K562 (cell line): ENCODE results near the gene SLC8A1. TPM values are rescaled to one million over a fixed set of nuclear protein-coding genes. Genes with fewer than 3 reads are reported as not detected.

ENCODE experiments used
- ATAC-seq: fragments of 200-7000 bp; cut with Tn5 transposase; 3 replicates; pipeline ENCODE4 v1.9.1; 2020; ENCODE audit warnings: moderate library complexity
- BruUV-seq: library from RNA; stranded (reverse); fragments of 400-500 nt; replicated peaks from 2 replicates; lab custom pipeline; 2021; lab: Mats Ljungman, UMichigan
- CTCF ChIA-PET: fragments of 300-600 bp; formaldehyde crosslinking; extraction: SDS; loops from one replicate; lab custom pipeline; 2021; ENCODE audit warnings: low intra/inter-chr PET ratio; lab: Yijun Ruan, JAX
- POLR2A ChIA-PET: fragments of 300-600, 350-650 bp; sonication (Branson Sonifier 250); formaldehyde crosslinking; extraction: SDS; loops from one replicate; lab custom pipeline; 2021; ENCODE audit warnings: antibody characterized with exemption, inconsistent platforms; lab: Yijun Ruan, JAX
- DNase-seq, 4 experiments: peaks; one replicate each; pipeline versions ENCODE4 v3.0.0 to v3.0.0-alpha.2; 2011 to 2018; ENCODE audit warnings: low spot score in 3 of 4, mixed read lengths in 3 of 4; ENCODE audit errors: extremely low read depth in 1 of 4
- FAIRE-seq: peaks from 2 replicates; lab custom pipeline; 2011; peaks lifted over from hg19 to GRCh38; lab: Jason Lieb, UNC
- H2AFZ ChIP-seq: 2 replicates; pipeline ENCODE4 v1.6.0; 2011; ENCODE audit warnings: low read depth, low read length, control low read depth, inconsistent platforms
- H3K27ac ChIP-seq: fragments of 200-600 bp; 3 replicates; pipeline ENCODE4 v1.8.0; 2011; ENCODE audit warnings: low read depth, mild to moderate bottlenecking, control low read depth, inconsistent platforms, low read length, moderate library complexity, mixed read lengths; ENCODE audit errors: extremely low read depth
- H3K27me3 ChIP-seq, 2 experiments: fragments of 300-600 bp in 1 of 2; 2 replicates in 1 of 2; 3 replicates in 1 of 2; pipeline versions ENCODE4 v1.6.0 to v1.8.0; 2011; ENCODE audit warnings: inconsistent platforms in 2 of 2, low read length in 2 of 2, mild to moderate bottlenecking in 1 of 2, mixed read lengths in 1 of 2, moderate library complexity in 1 of 2; ENCODE audit not compliant: control insufficient read depth in 2 of 2, insufficient read depth in 2 of 2
- H3K36me3 ChIP-seq: fragments of 300-600 bp; 3 replicates; pipeline ENCODE4 v1.8.0; 2011; ENCODE audit warnings: mild to moderate bottlenecking, low read length, inconsistent platforms; ENCODE audit not compliant: control insufficient read depth, insufficient read depth
- H3K4me1 ChIP-seq, 2 experiments: fragments of 200-600 bp in 1 of 2; replicated peaks in 1 of 2; 2 replicates in 1 of 2; 3 replicates in 1 of 2; pipeline versions ENCODE4 v1.5.1 to v1.8.0; 2011; ENCODE audit warnings: inconsistent platforms in 2 of 2, low read length in 2 of 2, mild to moderate bottlenecking in 1 of 2, mixed read lengths in 1 of 2, moderate library complexity in 1 of 2; ENCODE audit not compliant: control insufficient read depth in 2 of 2, insufficient read depth in 2 of 2
- H3K4me2 ChIP-seq: 2 replicates; pipeline ENCODE4 v1.6.1; 2011; ENCODE audit warnings: low read length, control low read depth, inconsistent platforms, mixed read lengths; ENCODE audit not compliant: insufficient read depth
- H3K4me3 ChIP-seq: fragments of 200-600 bp; sonication (generic), shearing (Covaris generic); 2 replicates; pipeline ENCODE4 v1.5.1; 2016; ENCODE audit warnings: control low read depth, inconsistent platforms
- H3K79me2 ChIP-seq: fragments of 200-600 bp; 3 replicates; pipeline ENCODE4 v1.8.0; 2011; ENCODE audit warnings: low read length, inconsistent platforms; ENCODE audit not compliant: control insufficient read depth, insufficient read depth
- H3K9ac ChIP-seq, 2 experiments: 2 replicates each; pipeline versions ENCODE4 v1.6.0 to v1.6.1; 2011; ENCODE audit warnings: low read depth in 2 of 2, low read length in 2 of 2, control low read depth in 1 of 2, inconsistent platforms in 1 of 2, mild to moderate bottlenecking in 1 of 2, mixed read lengths in 1 of 2; ENCODE audit not compliant: insufficient read depth in 1 of 2
- H3K9me1 ChIP-seq: one replicate; pipeline ENCODE4 v1.6.0; 2011; ENCODE audit warnings: inconsistent platforms, mild to moderate bottlenecking, low read length, moderate library complexity; ENCODE audit not compliant: control insufficient read depth, insufficient read depth
- H3K9me3 ChIP-seq: replicated peaks from 2 replicates; pipeline ENCODE4 v1.5.1; 2011; ENCODE audit warnings: low read depth, low read length, inconsistent platforms; ENCODE audit not compliant: control insufficient read depth, insufficient read depth
- H4K20me1 ChIP-seq: replicated peaks from 2 replicates; pipeline ENCODE4 v1.6.1; 2011; ENCODE audit warnings: low read length, inconsistent platforms, mixed read lengths; ENCODE audit not compliant: control insufficient read depth, insufficient read depth
- CBFA2T3 ChIP-seq: fragments of 450-650 bp; IDR thresholded peaks from 2 replicates; pipeline ENCODE4 v1.6.1; 2017
- CBX1 ChIP-seq: sonication (generic); IDR thresholded peaks from 2 replicates; pipeline ENCODE4 v1.6.1; 2016; ENCODE audit warnings: antibody characterized with exemption, low read depth, mild to moderate bottlenecking
- CBX5 ChIP-seq: IDR thresholded peaks from 2 replicates; pipeline ENCODE4 v1.6.1; 2014; ENCODE audit warnings: low read depth, borderline replicate concordance
- DDX20 ChIP-seq: fragments of 450-650 bp; IDR thresholded peaks from 2 replicates; pipeline ENCODE4 v1.6.1; 2016; ENCODE audit warnings: missing genetic modification characterization, low read depth, mild to moderate bottlenecking, missing compliant biosample characterization, moderate library complexity
- EGR1 ChIP-seq: fragments of 450-650 bp; conservative IDR thresholded peaks from 2 replicates; pipeline ENCODE4 v1.6.1; 2017; ENCODE audit warnings: mild to moderate bottlenecking
- MGA ChIP-seq: fragments of 450-650 bp; IDR thresholded peaks from 2 replicates; pipeline ENCODE4 v1.6.1; 2016; ENCODE audit warnings: mild to moderate bottlenecking, moderate library complexity
- PHTF2 ChIP-seq: fragments of 250-450 bp; sonication (Bioruptor Pico); IDR thresholded peaks from 2 replicates; pipeline ENCODE4 v1.5.0; 2021; ENCODE audit warnings: mild to moderate bottlenecking
- SIX5 ChIP-seq, 2 experiments: IDR thresholded peaks; 2 replicates each; pipeline ENCODE4 v1.6.1; 2011; ENCODE audit warnings: low read length in 2 of 2, borderline replicate concordance in 1 of 2, low read depth in 1 of 2, mild to moderate bottlenecking in 1 of 2, moderate library complexity in 1 of 2; ENCODE audit not compliant: insufficient read depth in 1 of 2
- TBP ChIP-seq: optimal IDR thresholded peaks from 2 replicates; pipeline ENCODE3; 2011; ENCODE audit warnings: low read depth, low read length, improper control_type of control experiment
- YBX1 ChIP-seq: fragments of 450-650 bp; IDR thresholded peaks from 2 replicates; pipeline ENCODE4 v1.7.1; 2016; ENCODE audit warnings: mild to moderate bottlenecking
- ZNF175 ChIP-seq: fragments of 200-800 bp; sonication (Bioruptor generic); IDR thresholded peaks from 2 replicates; pipeline ENCODE4 v1.6.1; 2016; ENCODE audit warnings: low read depth, mild to moderate bottlenecking, missing genetic modification characterization, missing compliant biosample characterization
- ZNF780A ChIP-seq: fragments of 250-450 bp; sonication (Bioruptor Pico); IDR thresholded peaks from 2 replicates; pipeline ENCODE4 v1.5.0; 2021; ENCODE audit warnings: mild to moderate bottlenecking
- in situ Hi-C: fragments of 300-500 bp; cut with MboI; formaldehyde crosslinking; loops from 4 replicates; pipeline ENCODE4 v1.15.0; 2018; ENCODE audit warnings: inconsistent platforms, mixed read lengths
- intact Hi-C: fragments of 100-400 bp; cut with micrococcal nuclease; formaldehyde crosslinking; loops from 2 replicates; pipeline ENCODE4 v1.14.2; 2022
- polyA plus RNA-seq, 8 experiments: library from polyadenylated mRNA; depleted of rRNA in 4 of 8; stranded (reverse) in 5 of 8; unstranded in 3 of 8; fragments of >200 nt; fragmentation: Nextera tagmentation in 2 of 8; fragmentation: Illumina TruSeq in 1 of 8; extraction: Ambion mirVana in 2 of 8; extraction: Trizol in 1 of 8; gene quantifications; 2 replicates each; pipeline versions ENCODE4 v1.2.1 to v1.2.3, GENCODE V29; 2011 to 2014; ENCODE audit warnings: inconsistent platforms in 1 of 8, missing spikeins in 1 of 8
- total RNA-seq, 7 experiments: library from RNA; depleted of rRNA in 6 of 7; stranded (reverse); fragments of >200 nt in 6 of 7; fragmentation: Illumina TruSeq in 2 of 7; extraction: Trizol in 2 of 7; gene quantifications; 2 replicates each; pipeline versions ENCODE4 v1.2.1 to v1.2.3, GENCODE V29; 2011 to 2021; ENCODE audit warnings: low replicate concordance in 1 of 7

Gene SLC8A1
- total and polyA plus RNA-seq, 9 of the 15 experiments (the other 6 are each of a cell fraction or from before 2014, with no cell fraction given) = not detected

- no peaks in the 10 kb centered on the region for H3K79me2 ChIP-seq
- BruUV-seq = no TSS peak
- H3K4me3 ChIP-seq = no peak overlapping the region
- ChIA-PET CTCF (no interaction called here), POLR2A (interaction anchor here (0.5 kb wide), 1 partner anchor 41 kb away, joined by 3 read pairs; no protein-coding TSS in a partner anchor)
- DNase-seq = no peak
- H3K9me1 ChIP-seq = no peaks in the 10 kb centered on the region
- in situ Hi-C loops = no loop called here
- H3K4me1 ChIP-seq = no peaks in the 10 kb centered on the region
- no peaks in the 10 kb centered on the region for H3K36me3 ChIP-seq
- no peak for ATAC-seq
- no peak for FAIRE-seq
- H3K4me2 ChIP-seq = no peak overlapping the region
- H3K9me3 ChIP-seq = 0 out of 2 replicates have a peak, but pooled peaks cover 2% of the 10 kb centered on the region
- H2AFZ ChIP-seq = no peak overlapping the region
- no peaks in the 10 kb centered on the region for H3K27me3 ChIP-seq
- intact Hi-C loops = no loop called here
- H3K27ac ChIP-seq = no peak overlapping the region
- no peak overlapping the region for H3K9ac ChIP-seq
- H4K20me1 ChIP-seq = no peaks in the 10 kb centered on the region
- TF ChIP-seq CBX1 = no peak
- TF ChIP-seq ZNF175 (CRISPR knock-in tag) = no peak
- no peak for TF ChIP-seq TBP
- TF ChIP-seq SIX5 (IDR thresholded peaks at IDR 0.05; ENCODE audit: borderline replicate concordance in 1 of 2, insufficient read depth in 1 of 2, low read depth in 1 of 2, low read length in 2 of 2) = no peak
- no peak for TF ChIP-seq EGR1
- TF ChIP-seq ZNF780A (CRISPR knock-in tag) = no peak
- TF ChIP-seq YBX1 = no peak
- no peak for TF ChIP-seq MGA
- no peak for TF ChIP-seq DDX20
- no peak for TF ChIP-seq CBFA2T3
- no peak for TF ChIP-seq CBX5
- no peak for TF ChIP-seq PHTF2 (CRISPR knock-in tag)
Measured at GRCh38 chr2:40199771-40200170, 252.1 kb downstream of the SLC8A1 start.
